KMS-11 (cell line): ENCODE results near the gene MYO7B.

ENCODE experiments used
- H2AFZ ChIP-seq: fragments of 200-600 bp; sonication (generic); 2 replicates; pipeline ENCODE4 v1.6.1; 2016; ENCODE audit warnings: antibody characterized with exemption, mixed run types, low read depth
- H3K27ac ChIP-seq: fragments of 200-600 bp; sonication (generic); 2 replicates; pipeline ENCODE4 v1.6.1; 2016; ENCODE audit warnings: mild to moderate bottlenecking, mixed run types
- H3K27me3 ChIP-seq: fragments of 200-600 bp; sonication (generic); 2 replicates; pipeline ENCODE4 v1.6.1; 2017; ENCODE audit warnings: mild to moderate bottlenecking, low read depth, mixed run types, moderate library complexity; ENCODE audit not compliant: insufficient read depth
- H3K36me3 ChIP-seq: fragments of 200-600 bp; sonication (generic); 2 replicates; pipeline ENCODE4 v1.6.1; 2017; ENCODE audit warnings: mild to moderate bottlenecking, mixed run types; ENCODE audit not compliant: insufficient read depth
- H3K4me1 ChIP-seq: fragments of 200-600 bp; sonication (generic); 2 replicates; pipeline ENCODE4 v1.6.1; 2016; ENCODE audit warnings: mild to moderate bottlenecking, low read depth, mixed run types; ENCODE audit not compliant: poor library complexity, severe bottlenecking
- H3K4me2 ChIP-seq: fragments of 200-600 bp; sonication (generic); 2 replicates; pipeline ENCODE4 v1.7.0; 2016; ENCODE audit warnings: mild to moderate bottlenecking, mixed run types
- H3K4me3 ChIP-seq: fragments of 200-600 bp; sonication (generic); IDR thresholded peaks from 2 replicates; pipeline ENCODE4 v1.6.1; 2017; ENCODE audit warnings: low read depth, low read length, mixed read lengths; ENCODE audit not compliant: insufficient read depth
- H3K79me2 ChIP-seq: fragments of 200-600 bp; sonication (generic); 2 replicates; pipeline ENCODE4 v1.6.1; 2016; ENCODE audit warnings: low read depth, mixed run types; ENCODE audit not compliant: insufficient read depth
- H3K9ac ChIP-seq: fragments of 200-600 bp; sonication (generic); 2 replicates; pipeline ENCODE4 v1.6.1; 2016; ENCODE audit warnings: mild to moderate bottlenecking, mixed run types
- H4K20me1 ChIP-seq: fragments of 200-600 bp; sonication (generic); 2 replicates; pipeline ENCODE4 v1.6.1; 2016; ENCODE audit warnings: mild to moderate bottlenecking, mixed run types; ENCODE audit not compliant: insufficient read depth
- CTCF ChIP-seq: fragments of 200-600 bp; sonication (generic); conservative IDR thresholded peaks from 2 replicates; pipeline ENCODE4 v1.6.1; 2017; ENCODE audit warnings: low read depth, mild to moderate bottlenecking, antibody characterized with exemption, low read length, moderate library complexity, mixed read lengths

Gene MYO7B

GRCh38 chr2:127640082-127641072 lies 104.9 kb downstream of the MYO7B start:
- no peaks in the 10 kb centered on the region for H3K27me3 ChIP-seq
- no peaks in the 10 kb centered on the region for H4K20me1 ChIP-seq
- H3K4me1 ChIP-seq = no peaks in the 10 kb centered on the region
- no peak for TF ChIP-seq CTCF
- H3K9ac ChIP-seq = no peak overlapping the region
- no peaks in the 10 kb centered on the region for H3K36me3 ChIP-seq
- no peak overlapping the region for H3K27ac ChIP-seq
- no peak overlapping the region for H3K4me2 ChIP-seq
- H3K4me3 ChIP-seq = no peak overlapping the region
- H3K79me2 ChIP-seq = no peaks in the 10 kb centered on the region
- H2AFZ ChIP-seq = no peak overlapping the region

- Histone ChIP-seq H3K4me2 (no peak overlapping the region), H3K4me3 (no peak overlapping the region), H4K20me1 (no peaks in the 10 kb centered on the region), H3K9ac (no peak overlapping the region), H2AFZ (no peak overlapping the region), H3K36me3 (no peaks in the 10 kb centered on the region), H3K27me3 (no peaks in the 10 kb centered on the region), H3K27ac (no peak overlapping the region), H3K79me2 (no peaks in the 10 kb centered on the region), H3K4me1 (no peaks in the 10 kb centered on the region)
- TF ChIP-seq CTCF = no peak
These were observed 105.7 kb downstream of the MYO7B start for GRCh38 chr2:127641133-127641532.

- H2AFZ ChIP-seq = no peak overlapping the region
- no peak for TF ChIP-seq CTCF
- H3K4me1 ChIP-seq = no peaks in the 10 kb centered on the region
- H3K36me3 ChIP-seq = no peaks in the 10 kb centered on the region
- no peaks in the 10 kb centered on the region for H4K20me1 ChIP-seq
- H3K4me2 ChIP-seq = no peak overlapping the region
- no peaks in the 10 kb centered on the region for H3K27me3 ChIP-seq
- H3K4me3 ChIP-seq = no peak overlapping the region
- no peaks in the 10 kb centered on the region for H3K79me2 ChIP-seq
- no peak overlapping the region for H3K27ac ChIP-seq
- H3K9ac ChIP-seq = no peak overlapping the region
These were observed 106.5 kb downstream of the MYO7B start for GRCh38 chr2:127641846-127642507.

GRCh38 chr2:127642706-127643438 lies 107.4 kb downstream of the MYO7B start:
- H3K27ac ChIP-seq = no peak overlapping the region
- no peaks in the 10 kb centered on the region for H3K36me3 ChIP-seq
- no peak overlapping the region for H3K4me3 ChIP-seq
- no peaks in the 10 kb centered on the region for H3K27me3 ChIP-seq
- H2AFZ ChIP-seq = no peak overlapping the region
- no peaks in the 10 kb centered on the region for H4K20me1 ChIP-seq
- H3K9ac ChIP-seq = no peak overlapping the region
- no peaks in the 10 kb centered on the region for H3K4me1 ChIP-seq
- no peak overlapping the region for H3K4me2 ChIP-seq
- no peak for TF ChIP-seq CTCF
- no peaks in the 10 kb centered on the region for H3K79me2 ChIP-seq
